NT2/D1 (cell line): Measurements from ENCODE around the gene KANSL3.

ENCODE experiments used
- DNase-seq: peaks from one replicate; pipeline ENCODE4 v3.0.0-alpha.2; 2011; ENCODE audit warnings: low read depth, low spot score
- H3K27me3 ChIP-seq: 2 replicates; pipeline ENCODE4 v1.6.0; 2011; ENCODE audit warnings: mild to moderate bottlenecking; ENCODE audit not compliant: insufficient read length, insufficient read depth
- H3K36me3 ChIP-seq: 2 replicates; pipeline ENCODE4 v1.6.1; 2011; ENCODE audit warnings: mild to moderate bottlenecking, low read length, mixed read lengths; ENCODE audit not compliant: insufficient read depth, insufficient read length
- H3K4me1 ChIP-seq: 2 replicates; pipeline ENCODE4 v1.5.1; 2011; ENCODE audit not compliant: insufficient read depth, insufficient read length
- H3K4me3 ChIP-seq: 2 replicates; pipeline ENCODE4 v1.5.1; 2011; ENCODE audit warnings: low read depth; ENCODE audit not compliant: insufficient read length
- H3K9ac ChIP-seq: 2 replicates; pipeline ENCODE4 v1.6.0; 2011; ENCODE audit warnings: low read depth; ENCODE audit not compliant: insufficient read length
- H3K9me3 ChIP-seq: 2 replicates; pipeline ENCODE4 v1.5.1; 2011; ENCODE audit warnings: mild to moderate bottlenecking, low read length; ENCODE audit not compliant: insufficient read depth
- SUZ12 ChIP-seq: IDR thresholded peaks from 2 replicates; pipeline ENCODE4 v1.6.1; 2011; ENCODE audit not compliant: insufficient read length, insufficient read depth; ENCODE audit errors: extremely low read depth
- YY1 ChIP-seq: IDR thresholded peaks from 2 replicates; pipeline ENCODE4 v1.6.1; 2011; ENCODE audit not compliant: insufficient read length, insufficient read depth
- ZNF274 ChIP-seq: IDR thresholded peaks from 2 replicates; pipeline ENCODE4 v1.6.1; 2011; ENCODE audit warnings: mild to moderate bottlenecking, low read depth, low read length

Gene KANSL3

DNA sequence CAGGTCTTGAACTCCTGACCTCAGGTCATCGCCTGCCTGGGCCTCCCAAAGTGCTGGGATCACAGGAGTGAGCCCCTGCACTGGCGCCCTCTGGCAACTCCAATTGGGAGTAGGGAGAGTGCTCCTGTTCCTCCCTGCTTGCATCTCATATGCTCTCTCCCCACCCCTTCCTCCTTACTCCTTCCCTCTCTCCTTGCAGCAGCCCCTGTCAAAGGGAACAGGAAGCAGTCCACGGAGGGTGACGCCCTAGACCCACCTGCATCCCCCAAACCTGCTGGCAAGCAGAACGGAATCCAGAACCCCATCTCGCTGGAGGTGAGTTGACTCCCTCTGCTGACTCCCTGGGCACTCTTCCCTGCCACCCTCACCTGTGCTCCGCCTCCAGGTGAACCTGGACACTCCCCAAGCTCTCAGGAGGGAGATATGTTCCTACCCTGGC, 90.9 kb downstream of the KANSL3 start:
- Histone ChIP-seq H3K9me3 (peaks cover 9% of the 10 kb centered on the region; the same call in 1 of the 2 replicates), H3K4me3 (no peak overlapping the region), H3K9ac (no peak overlapping the region), H3K36me3 (peaks cover 34% of the 10 kb centered on the region), H3K27me3 (no peaks in the 10 kb centered on the region), H3K4me1 (peaks cover 10% of the 10 kb centered on the region)
- no peak for DNase-seq
- TF ChIP-seq SUZ12, result no peak
- TF ChIP-seq YY1, result no peak
- no peak for TF ChIP-seq ZNF274

DNA sequence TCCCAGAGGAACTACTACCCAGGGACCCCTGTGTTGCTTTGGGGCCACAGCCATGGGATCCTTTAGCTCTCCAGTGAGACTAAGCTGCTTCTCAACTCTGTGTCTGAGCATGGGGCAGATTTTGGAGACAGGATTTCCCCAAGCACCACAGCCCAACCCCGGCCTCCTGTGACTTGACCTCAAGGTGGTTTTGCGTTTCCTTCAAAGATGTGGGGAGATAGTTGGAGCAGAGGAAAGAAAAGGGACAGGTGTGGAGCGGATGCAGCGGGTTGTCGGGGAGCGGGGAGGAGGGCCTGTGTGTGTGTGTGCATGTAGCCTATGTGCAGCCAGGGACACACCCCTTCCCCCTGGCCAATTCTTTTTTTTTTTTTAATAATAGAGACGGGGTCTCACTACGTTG, 91.3 kb downstream of the KANSL3 start:
- Histone ChIP-seq H3K9me3 (peaks cover 9% of the 10 kb centered on the region; the same call in 1 of the 2 replicates), H3K9ac (no peak overlapping the region), H3K4me3 (no peak overlapping the region), H3K27me3 (no peaks in the 10 kb centered on the region), H3K36me3 (peaks cover 30% of the 10 kb centered on the region), H3K4me1 (peaks cover 10% of the 10 kb centered on the region)
- TF ChIP-seq SUZ12, result no peak
- no peak for DNase-seq

DNA sequence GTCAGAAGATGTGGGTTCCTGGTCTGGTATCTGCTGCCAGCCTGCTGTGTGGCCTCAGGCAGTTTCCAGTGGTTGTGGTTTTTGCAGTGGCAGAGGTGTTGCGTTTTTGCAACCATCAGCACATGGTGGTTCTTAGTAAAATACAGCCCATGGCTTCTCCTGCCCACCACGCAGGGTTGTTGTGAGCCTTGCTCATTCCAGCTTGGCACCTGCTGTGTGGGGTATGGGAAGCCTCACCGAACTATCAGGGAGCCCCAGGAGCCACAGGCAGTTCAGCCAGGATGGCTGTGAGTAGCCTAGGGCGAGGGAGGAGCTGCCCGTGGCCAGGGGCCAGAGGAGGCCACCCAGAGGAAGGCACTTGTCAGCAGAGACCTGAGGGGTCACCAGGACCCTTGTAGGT, 91.8 kb downstream of the KANSL3 start:
- Histone ChIP-seq H3K4me1 (peaks cover 10% of the 10 kb centered on the region), H3K4me3 (no peak overlapping the region), H3K27me3 (no peaks in the 10 kb centered on the region), H3K36me3 (peaks cover 25% of the 10 kb centered on the region), H3K9ac (no peak overlapping the region), H3K9me3 (peaks cover 9% of the 10 kb centered on the region; the same call in 1 of the 2 replicates)
- no peak for DNase-seq
- TF ChIP-seq YY1, result no peak
- TF ChIP-seq ZNF274, result no peak
- no peak for TF ChIP-seq SUZ12
